Tibial nerve (tissue), 3 donors: ENCODE measurements around the gene TNS3.

Source experiments
- CTCF ChIP-seq, 5 experiments: fragments of 200-600 bp in 3 of 5; fragments of 450-650 bp in 2 of 5; sonication (generic) in 3 of 5; IDR thresholded peaks; one replicate each; pipeline ENCODE4 v1.5.1; 2016 to 2019; ENCODE audit warnings: antibody characterized with exemption in 5 of 5, mild to moderate bottlenecking in 3 of 5, moderate library complexity in 2 of 5
- POLR2A ChIP-seq, 2 donors: fragments of 450-650 bp; IDR thresholded peaks; one replicate each; pipeline ENCODE4 v1.6.1; 2017; ENCODE audit warnings: antibody characterized with exemption in 2 of 2, mild to moderate bottlenecking in 2 of 2, moderate library complexity in 2 of 2

- no peak for TF ChIP-seq CTCF (IDR thresholded peaks at IDR 0.05)
- no peak for TF ChIP-seq POLR2A (IDR thresholded peaks at IDR 0.05)
These were observed 286.3 kb downstream of the TNS3 start for GRCh38 chr7:47295606-47296005.
